ENCODE results near the gene ZNF792. TPM values are rescaled to one million over a fixed set of nuclear protein-coding genes. Genes with fewer than 3 reads are reported as not detected.

ZNF792 gene
- total and polyA plus RNA-seq, 2 of the 4 experiments (the other 2 are of a cell fraction) = 1.5 to 4.8 TPM

GRCh38 chr19:34988119-34988518 lies 24.1 kb upstream of the ZNF792 start:
- ChIA-PET CTCF (no interaction called here), POLR2A (ENCODE audit: unreplicated experiment) (no interaction called here)
- Histone ChIP-seq H2BK20ac (ENCODE audit: low read depth, low read length) (no peak overlapping the region), H3K4me3 (ENCODE audit: insufficient read depth, low read depth, low read length) (no peak overlapping the region), H3K18ac (ENCODE audit: low read depth, low read length) (no peak overlapping the region), H3K14ac (replicated peaks; ENCODE audit: low read depth, low read length) (no peak overlapping the region), H3K9me1 (ENCODE audit: insufficient read depth, low read length) (no peaks in the 10 kb centered on the region), H2BK120ac (ENCODE audit: low read depth, low read length) (no peak overlapping the region), H3K27me3 (ENCODE audit: control insufficient read depth, insufficient read depth, low read length) (peaks cover 8% of the 10 kb centered on the region), H3K4me2 (ENCODE audit: low read depth, low read length) (no peak overlapping the region), H3K9me3 (ENCODE audit: control insufficient read depth, insufficient read depth, low read length) (no peaks in the 10 kb centered on the region), H4K5ac (ENCODE audit: low read depth, low read length) (no peak overlapping the region), H2BK15ac (ENCODE audit: low read depth, low read length) (no peak overlapping the region), H3K4ac (ENCODE audit: low read depth, low read length) (no peak overlapping the region), H2AK9ac (replicated peaks; ENCODE audit: low read depth, low read length, poor library complexity) (no peak overlapping the region), H3K79me1 (ENCODE audit: low read depth in 1 of 2, low read length in 2 of 2) (no peaks in the 10 kb centered on the region), H4K91ac (ENCODE audit: insufficient read depth, low read depth, low read length) (no peak overlapping the region), H3K4me1 (ENCODE audit: control insufficient read depth, insufficient read depth, low read length) (no peaks in the 10 kb centered on the region), H2AFZ (replicated peaks; ENCODE audit: low read length, poor library complexity) (no peak overlapping the region), H3K27ac (ENCODE audit: insufficient read depth, low read length) (no peak overlapping the region), H4K20me1 (ENCODE audit: insufficient read depth, low read length) (no peaks in the 10 kb centered on the region), H3K56ac (ENCODE audit: extremely low read depth, insufficient read depth, low read length) (no peak overlapping the region), H2BK5ac (ENCODE audit: low read depth, low read length, poor library complexity, severe bottlenecking) (no peak overlapping the region), H4K8ac (ENCODE audit: low read depth in 2 of 2, low read length in 2 of 2) (no peak overlapping the region), H3K36me3 (ENCODE audit: control insufficient read depth, insufficient read depth, low read length) (no peaks in the 10 kb centered on the region), H3K23ac (ENCODE audit: low read depth, low read length) (no peak overlapping the region), H3K9ac (ENCODE audit: low read depth, low read length) (no peak overlapping the region), H2AK5ac (ENCODE audit: low read depth, low read length) (no peak overlapping the region)
- BruUV-seq (replicated peaks) = no TSS peak
- no peak for TF ChIP-seq CEBPB (IDR thresholded peaks at IDR 0.05; ENCODE audit: low read depth, low read length)
- TF ChIP-seq RFX5 (IDR thresholded peaks at IDR 0.05; ENCODE audit: low read depth, low read length) = no peak
- TF ChIP-seq SMC3 (IDR thresholded peaks at IDR 0.05; ENCODE audit: low read depth, low read length) = no peak
- no peak for TF ChIP-seq NFE2L2 (IDR thresholded peaks at IDR 0.05; ENCODE audit: low read depth, low read length)
- TF ChIP-seq MAFK (IDR thresholded peaks at IDR 0.05; ENCODE audit: low read depth, low read length) = no peak
- TF ChIP-seq USF2 (IDR thresholded peaks at IDR 0.05; ENCODE audit: low read depth, low read length) = no peak
- no peak for TF ChIP-seq RAD21 (IDR thresholded peaks at IDR 0.05; ENCODE audit: low read length)
- no peak for TF ChIP-seq RCOR1 (IDR thresholded peaks at IDR 0.05; ENCODE audit: insufficient replicate concordance, low read length)
- intact Hi-C loops (cut with micrococcal nuclease) (no loop called here), dilution Hi-C loops (cut with HindIII; ENCODE audit: low sequenced_read_pairs, unreplicated experiment) (no loop called here), in situ Hi-C loops (cut with MboI; ENCODE audit: low sequenced_read_pairs) (no loop called here)
- DNase-seq = no peak
- ATAC-seq (ENCODE audit: low read depth) = no peak
- no CpG with 5 or more reads among the region's 1 CpG for WGBS, 2 experiments (ENCODE audit: extremely low coverage in 2 of 2, insufficient read length in 1 of 2)

Data from IMR-90 (cell line).